NCI-H1105 (cell line): ENCODE measurements around the gene SERPINA10.
"Not testable (repeated sequence)": the region's sequence is repeated elsewhere in the genome, so short reads cannot be mapped to it uniquely, and the experiment has no call there.

Source experiments
- DNase-seq: peaks from one replicate; lab custom pipeline; 2025; lab: John Stamatoyannopoulos, UW

SERPINA10 gene

GRCh38 chr14:94284221-94284620, 8.8 kb downstream of the SERPINA10 start:
- no peak for DNase-seq

- DNase-seq, result no peak
These were observed 9.9 kb downstream of the SERPINA10 start for GRCh38 chr14:94282991-94283723.

GRCh38 chr14:94278731-94279130, 14.3 kb downstream of the SERPINA10 start:
- no peak for DNase-seq

- not testable (repeated sequence) for DNase-seq
These were observed 16.0 kb downstream of the SERPINA10 start for GRCh38 chr14:94276898-94277561.

GRCh38 chr14:94269156-94269555, 23.9 kb downstream of the SERPINA10 start:
- DNase-seq, result no peak

- DNase-seq, result not testable (repeated sequence)
These were observed 24.5 kb downstream of the SERPINA10 start for GRCh38 chr14:94268582-94268981.

GRCh38 chr14:94267352-94267751, 25.7 kb downstream of the SERPINA10 start:
- DNase-seq, result no peak

- not testable (repeated sequence) for DNase-seq
These were observed 28.9 kb downstream of the SERPINA10 start for GRCh38 chr14:94264195-94264594.

- DNase-seq, result no peak
These were observed 48.9 kb downstream of the SERPINA10 start for GRCh38 chr14:94244182-94244581.

- no peak for DNase-seq
These were observed 53.7 kb downstream of the SERPINA10 start for GRCh38 chr14:94239406-94239805.

- DNase-seq, result no peak
These were observed 55.1 kb downstream of the SERPINA10 start for GRCh38 chr14:94237983-94238382.

GRCh38 chr14:94237046-94237445, 56.0 kb downstream of the SERPINA10 start:
- no peak for DNase-seq
